ENCODE measurements around the gene CACNG4. TPM values are rescaled to one million over a fixed set of nuclear protein-coding genes. Genes with fewer than 3 reads are reported as not detected.

CACNG4 gene
- total RNA-seq, 1 experiment from 2014 or later: not detected

GRCh38 chr17:66957951-66958579 is 6.4 kb upstream of the CACNG4 start:
- H3K36me3 ChIP-seq (ENCODE audit: control insufficient read depth in 1 of 2, insufficient read depth in 2 of 2, low read length in 2 of 2): no peaks in the 10 kb centered on the region
- peak; percentile 13; the same call in 1 of the 2 replicates for ATAC-seq
- no peak overlapping the region for H3K9ac ChIP-seq (ENCODE audit: low read length)

More at GRCh38 chr17:66957951-66958579, 6.4 kb upstream of the CACNG4 start:
- H3K79me2 ChIP-seq (ENCODE audit: insufficient read depth, low read length): no peaks in the 10 kb centered on the region
- POLR2A ChIA-PET: no interaction called here
- peaks cover 29 to 52% of the 10 kb centered on the region in 2 experiments for H3K4me1 ChIP-seq (ENCODE audit: control insufficient read depth in 1 of 2, insufficient read depth in 2 of 2, low read length in 2 of 2)
- peak overlapping the region; percentile 60 for H3K4me2 ChIP-seq (ENCODE audit: low read length)
- CTCF ChIA-PET: no interaction called here
- no TSS peak for BruUV-seq (replicated peaks)
- no peak for DNase-seq (ENCODE audit: low read depth, low spot score)
- H3K27ac ChIP-seq (ENCODE audit: low read depth, low read length): no peak overlapping the region
- H3K9me3 ChIP-seq (ENCODE audit: control insufficient read depth in 1 of 2, insufficient read depth in 1 of 2, low read depth in 1 of 2, low read length in 2 of 2): no peaks in the 10 kb centered on the region
- no peak overlapping the region for H2AFZ ChIP-seq (ENCODE audit: low read depth, low read length, poor library complexity, severe bottlenecking)
- H3K9me2 ChIP-seq (ENCODE audit: insufficient read depth): no peaks in the 10 kb centered on the region
- RAD21 ChIA-PET (ENCODE audit: low non-redundant PET in 1 of 2, low total read pairs in 2 of 2, uncharacterized antibody in 2 of 2, unreplicated experiment in 2 of 2): interaction anchor here in 1 of 2 experiments (1.5 kb wide), 1 partner anchor 17 kb away, joined by 4 read pairs; no protein-coding TSS in a partner anchor
- H3K27me3 ChIP-seq (ENCODE audit: insufficient read depth, low read length): no peaks in the 10 kb centered on the region; the same call in 1 of the 2 replicates
- H3K4me3 ChIP-seq (replicated peaks in 1 of 2; ENCODE audit: low read depth in 1 of 2, low read length in 2 of 2): no peak overlapping the region
- no peaks in the 10 kb centered on the region for H4K20me1 ChIP-seq (ENCODE audit: insufficient read depth)
- TF ChIP-seq ELF1 (IDR thresholded peaks at IDR 0.05; ENCODE audit: borderline replicate concordance, low read depth): no peak
- no peak for TF ChIP-seq POLR2A (IDR thresholded peaks at IDR 0.05; ENCODE audit: borderline replicate concordance, extremely low read depth, insufficient read depth, insufficient read length)
- TF ChIP-seq SRF (IDR thresholded peaks at IDR 0.05; ENCODE audit: low read depth): no peak
- no peak for TF ChIP-seq SIN3A (IDR thresholded peaks at IDR 0.05; ENCODE audit: low read depth)
- no peak for TF ChIP-seq CTCF (IDR thresholded peaks at IDR 0.05 in 2 of 3, conservative IDR thresholded peaks at IDR 0.05 in 1 of 3; ENCODE audit: borderline replicate concordance in 1 of 3, insufficient read depth in 1 of 3, low read depth in 2 of 3, low read length in 2 of 3)
- TF ChIP-seq YY1 (IDR thresholded peaks at IDR 0.05; ENCODE audit: extremely low read depth, insufficient replicate concordance, low read depth, low read length): no peak
- intact Hi-C loops (cut with micrococcal nuclease): no loop called here

Measured in HCT116 (cell line).